HG03135 (cell line): ENCODE data around the gene PKDREJ.

Experiments
- ATAC-seq: cut with Tn5 transposase; IDR thresholded peaks from one replicate; pipeline ENCODE4 v1.9.1; 2021; ENCODE audit warnings: mild to moderate bottlenecking, moderate library complexity; ENCODE audit not compliant: unreplicated experiment

Gene PKDREJ

GRCh38 chr22:46290121-46290842 lies 27.1 kb upstream of the PKDREJ start:
- ATAC-seq: no peak

GRCh38 chr22:46289244-46289891 lies 26.2 kb upstream of the PKDREJ start:
- ATAC-seq: no peak

DNA sequence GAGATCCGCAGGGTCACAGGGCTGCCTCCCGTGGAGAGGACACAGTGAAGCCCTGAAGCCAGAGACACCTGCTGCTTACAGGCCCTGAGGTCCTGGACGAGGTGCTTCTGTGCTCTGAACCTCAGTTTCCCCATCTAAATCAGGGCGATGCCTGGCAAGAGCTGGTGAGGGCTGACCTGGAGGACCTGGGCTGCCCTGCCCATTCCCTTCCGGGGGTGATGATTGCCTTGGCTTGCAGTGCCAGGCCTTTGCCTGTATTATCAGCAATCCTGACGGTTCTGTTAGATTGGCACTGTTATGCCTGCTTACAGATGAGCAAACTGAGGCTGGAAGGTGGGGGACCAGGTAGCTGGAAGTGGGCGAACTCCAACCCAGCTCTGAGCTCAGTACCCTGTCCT lies 25.7 kb upstream of the PKDREJ start:
- ATAC-seq: no peak

GRCh38 chr22:46287873-46288751 lies 25.0 kb upstream of the PKDREJ start:
- ATAC-seq: no peak

GRCh38 chr22:46286941-46287872 lies 24.1 kb upstream of the PKDREJ start:
- no peak for ATAC-seq

DNA sequence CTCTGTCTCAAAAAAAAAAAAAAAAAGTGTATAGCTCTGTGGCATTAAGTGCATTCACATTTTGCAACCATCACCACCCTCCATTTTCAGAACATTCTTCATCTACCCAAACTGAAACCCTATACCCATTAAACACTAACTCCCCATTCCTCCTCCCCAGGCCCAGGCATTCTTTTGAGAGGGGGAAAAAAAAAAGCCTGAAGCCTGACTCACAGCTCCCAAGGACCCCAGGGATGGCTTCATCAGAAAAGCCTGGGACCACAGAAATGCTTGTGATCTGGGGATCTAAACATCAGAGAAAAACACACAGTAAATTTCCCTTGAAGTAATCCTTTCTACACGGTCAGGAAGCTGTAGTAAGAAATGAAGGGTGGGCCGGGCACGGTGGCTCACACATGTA lies 22.9 kb upstream of the PKDREJ start:
- ATAC-seq: no peak

- ATAC-seq: no peak
Observed at GRCh38 chr22:46281866-46282678, 18.9 kb upstream of the PKDREJ start.

DNA sequence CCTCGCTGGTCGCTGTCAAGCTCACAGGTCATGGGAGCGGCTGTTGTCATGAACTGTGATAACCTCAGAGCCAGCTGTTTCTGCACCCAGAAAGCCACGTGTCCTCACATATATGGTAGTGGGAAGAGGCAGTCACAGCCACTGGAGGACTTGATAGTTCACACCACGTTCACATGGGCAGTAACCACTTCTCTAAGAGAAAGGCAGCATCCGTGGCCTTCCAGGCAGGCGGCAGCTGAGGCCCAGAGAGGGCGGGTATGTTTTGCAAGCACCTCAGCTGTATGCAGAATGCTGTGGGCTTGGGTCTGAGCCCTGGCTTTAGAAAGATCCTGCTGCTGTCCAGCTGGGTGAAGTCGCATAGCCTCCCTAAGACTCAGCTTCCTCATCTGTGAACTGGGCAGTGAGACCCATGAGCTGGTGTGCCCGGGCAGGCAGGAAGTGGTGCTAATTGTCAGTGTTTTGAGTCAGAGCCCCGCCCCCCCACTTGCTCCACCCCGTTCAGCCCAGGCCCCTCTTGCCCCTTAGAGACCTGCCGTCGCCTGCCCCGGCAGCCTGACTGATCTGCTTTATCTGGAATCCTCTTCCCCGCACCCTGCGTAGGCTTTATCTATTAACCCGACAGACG lies 18.0 kb upstream of the PKDREJ start:
- ATAC-seq: no peak

DNA sequence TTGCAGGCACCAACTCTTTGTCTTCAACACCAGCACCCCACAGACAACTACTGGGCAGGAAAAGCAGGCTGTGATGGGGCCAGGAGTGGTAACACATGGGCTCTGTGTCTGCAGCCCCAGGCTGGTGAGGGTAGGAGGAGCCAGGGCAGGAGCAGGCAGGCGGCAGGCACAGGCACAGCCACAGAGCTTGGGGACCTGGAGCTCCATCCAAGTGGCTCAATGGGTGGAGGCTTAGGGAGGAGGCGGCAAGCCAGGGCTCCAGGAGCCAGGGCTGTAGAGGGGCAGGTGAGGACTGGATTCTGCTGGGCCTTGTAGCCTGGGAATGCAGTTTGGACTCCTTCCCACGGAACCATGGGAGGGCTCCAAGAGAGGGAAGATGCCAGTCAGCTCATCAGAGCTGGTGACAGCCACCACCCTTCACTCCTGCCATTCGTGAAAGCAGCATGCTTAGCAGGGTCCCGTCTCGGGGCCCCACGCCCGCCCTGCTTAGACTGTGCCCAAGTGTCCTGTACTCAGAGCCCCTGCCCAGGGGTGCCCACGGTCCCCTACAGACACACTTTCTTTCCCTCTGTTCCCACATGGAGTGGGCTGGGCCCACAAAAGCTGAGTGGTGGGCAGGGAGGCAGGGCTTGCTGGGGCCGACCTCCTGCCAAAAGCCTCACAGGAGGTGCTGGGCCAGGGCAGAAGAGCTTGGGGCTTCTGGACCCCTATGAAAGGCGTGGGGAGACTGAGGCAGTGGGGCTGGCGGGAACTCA lies 17.1 kb upstream of the PKDREJ start:
- no peak for ATAC-seq

DNA sequence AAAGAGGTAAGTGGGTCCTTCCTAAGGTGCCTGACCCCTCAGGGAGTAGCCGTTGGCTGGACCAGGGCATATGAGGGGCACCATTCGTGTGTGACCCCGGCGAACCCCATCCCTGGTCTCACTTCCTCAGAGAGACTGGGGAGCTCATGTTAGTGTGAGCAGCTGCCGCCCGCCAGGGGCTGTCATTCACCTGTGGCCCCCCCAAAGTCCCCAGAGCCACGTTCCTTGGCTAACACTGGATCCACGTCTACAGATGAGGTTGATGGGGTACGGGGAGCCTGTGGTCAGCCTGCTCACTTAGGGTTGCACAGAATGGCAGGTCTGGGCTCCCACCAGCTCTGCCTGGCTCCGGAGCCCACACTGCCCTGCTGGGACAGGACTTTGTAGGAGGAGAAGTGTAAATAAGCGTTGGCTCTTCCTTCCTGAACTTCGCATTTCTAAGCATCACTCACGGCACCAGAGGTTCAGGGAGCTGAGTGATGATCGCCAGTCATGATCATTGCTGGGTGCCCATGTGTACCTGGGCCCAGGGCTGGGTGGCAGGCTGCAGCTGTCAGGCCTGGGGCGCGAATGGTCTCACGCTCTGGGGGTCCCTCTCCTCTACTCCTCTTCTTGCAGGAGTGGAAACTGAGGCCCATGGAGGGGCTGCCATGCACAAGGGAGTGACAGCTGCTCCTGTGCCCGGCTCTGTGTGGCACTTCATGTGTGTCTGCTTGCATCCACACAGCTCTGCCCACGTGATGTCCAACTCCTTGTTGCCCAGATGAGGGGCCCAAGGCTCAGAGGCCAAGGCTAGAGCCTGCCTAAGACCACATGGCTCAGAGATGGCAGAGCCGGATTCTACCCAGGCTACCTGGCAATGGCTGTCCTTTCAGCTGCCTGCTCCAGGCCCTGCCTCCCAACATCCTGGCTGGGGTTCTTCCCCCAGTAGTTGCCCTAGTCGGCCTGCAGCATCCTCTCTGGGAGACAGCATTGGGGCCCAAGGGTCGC lies 15.8 kb upstream of the PKDREJ start:
- ATAC-seq: no peak

DNA sequence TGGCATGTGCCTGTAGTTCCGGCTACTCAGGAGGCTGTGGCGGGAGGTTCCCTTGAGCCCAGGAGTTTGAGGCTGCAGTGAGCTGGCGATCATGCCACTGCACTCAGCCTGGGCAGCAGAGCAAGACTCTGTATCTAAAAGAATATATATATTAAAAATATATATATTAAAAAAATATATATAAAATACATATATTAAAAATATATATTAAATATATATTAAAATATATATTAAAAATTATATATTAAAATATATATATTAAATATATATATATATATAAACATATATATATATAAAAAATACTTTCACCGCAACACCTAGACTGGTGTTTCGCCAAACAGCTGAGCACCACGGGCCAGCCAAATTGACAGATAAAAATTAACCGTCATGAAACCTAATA lies 13.4 kb upstream of the PKDREJ start:
- no peak for ATAC-seq

DNA sequence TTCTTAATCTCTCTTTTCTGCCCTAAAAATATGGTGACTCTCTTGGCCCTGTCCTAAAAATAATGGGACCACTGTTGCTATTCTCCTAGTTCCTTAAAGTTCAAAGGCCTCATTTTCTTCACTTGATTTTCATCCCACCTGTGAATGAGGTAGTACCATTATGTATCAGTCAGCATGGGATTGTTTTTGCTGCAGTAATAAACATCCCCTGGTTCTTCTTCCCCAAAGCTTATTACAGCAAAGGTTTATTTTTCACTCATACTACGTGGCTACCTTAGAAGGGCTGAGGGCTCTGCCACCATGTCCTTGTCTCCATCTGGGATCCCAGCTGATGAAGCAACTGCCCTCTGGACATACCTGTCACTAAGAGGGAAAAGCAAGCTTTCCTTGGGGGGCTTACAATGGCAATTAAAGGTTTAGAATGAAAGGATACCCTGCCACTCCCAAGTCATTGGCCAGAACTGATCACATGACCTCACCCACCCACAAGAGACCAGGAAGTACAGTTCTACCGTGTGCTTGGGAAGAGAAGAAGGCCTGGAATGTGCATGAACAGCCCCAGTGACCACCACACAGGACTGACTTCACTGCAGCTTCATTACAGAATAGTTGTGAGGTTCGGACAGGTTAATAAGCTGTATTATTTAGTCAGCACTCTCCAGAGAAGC lies 12.4 kb upstream of the PKDREJ start:
- ATAC-seq: no peak

DNA sequence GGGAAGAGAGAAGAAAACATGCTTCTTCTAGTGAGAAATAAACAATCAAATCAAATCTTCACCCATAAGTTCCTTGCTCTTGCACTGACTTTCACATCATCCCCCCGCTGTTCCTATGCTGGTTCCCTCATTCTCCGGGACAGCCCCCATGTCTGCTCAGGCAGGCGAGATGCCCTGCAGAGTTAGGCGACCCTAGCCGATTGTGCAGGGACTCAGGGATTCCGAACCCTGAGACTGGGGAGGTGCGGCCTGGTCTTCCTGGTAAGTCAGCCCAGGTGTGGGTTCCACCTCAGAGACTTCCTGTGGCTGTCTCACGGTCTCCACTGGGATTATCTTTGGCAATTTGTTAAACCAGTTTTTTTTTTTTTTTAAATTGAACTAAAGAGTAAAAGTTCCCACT lies 11.2 kb upstream of the PKDREJ start:
- no peak for ATAC-seq

DNA sequence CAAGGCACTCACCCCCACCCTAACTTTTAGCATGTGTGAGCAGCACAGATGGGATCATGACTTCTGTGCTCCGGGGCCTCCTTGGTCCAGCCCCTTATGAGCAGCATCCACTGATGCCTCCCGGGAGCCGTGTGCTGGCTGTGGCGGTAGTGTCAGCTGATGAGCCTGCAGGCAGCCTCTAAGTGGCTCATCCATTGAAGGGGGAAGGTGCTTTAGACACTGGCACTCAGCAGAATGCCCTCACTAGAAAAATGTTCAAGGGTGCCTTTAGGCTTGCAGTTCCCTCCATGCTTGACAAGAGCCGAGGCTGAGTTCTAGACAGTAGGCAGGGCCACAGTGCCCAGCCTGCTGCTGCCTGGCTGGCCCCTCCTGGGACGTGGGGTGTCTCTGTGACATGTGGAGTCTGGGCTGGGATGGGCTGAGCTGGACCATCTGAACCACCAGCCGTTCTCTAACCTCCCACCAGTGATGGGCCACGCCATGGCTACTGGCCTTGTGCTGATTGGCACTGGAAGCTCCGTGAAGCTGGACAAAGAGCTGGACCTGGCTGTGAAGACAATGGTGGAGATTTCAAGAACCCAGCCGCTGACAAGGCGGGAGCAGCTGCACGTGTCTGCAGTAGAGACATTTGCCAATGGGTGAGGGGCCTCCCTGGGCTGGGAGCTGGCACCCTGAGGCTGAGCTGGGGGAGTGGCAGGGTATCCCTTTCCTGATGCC lies 10.4 kb upstream of the PKDREJ start:
- no peak for ATAC-seq

DNA sequence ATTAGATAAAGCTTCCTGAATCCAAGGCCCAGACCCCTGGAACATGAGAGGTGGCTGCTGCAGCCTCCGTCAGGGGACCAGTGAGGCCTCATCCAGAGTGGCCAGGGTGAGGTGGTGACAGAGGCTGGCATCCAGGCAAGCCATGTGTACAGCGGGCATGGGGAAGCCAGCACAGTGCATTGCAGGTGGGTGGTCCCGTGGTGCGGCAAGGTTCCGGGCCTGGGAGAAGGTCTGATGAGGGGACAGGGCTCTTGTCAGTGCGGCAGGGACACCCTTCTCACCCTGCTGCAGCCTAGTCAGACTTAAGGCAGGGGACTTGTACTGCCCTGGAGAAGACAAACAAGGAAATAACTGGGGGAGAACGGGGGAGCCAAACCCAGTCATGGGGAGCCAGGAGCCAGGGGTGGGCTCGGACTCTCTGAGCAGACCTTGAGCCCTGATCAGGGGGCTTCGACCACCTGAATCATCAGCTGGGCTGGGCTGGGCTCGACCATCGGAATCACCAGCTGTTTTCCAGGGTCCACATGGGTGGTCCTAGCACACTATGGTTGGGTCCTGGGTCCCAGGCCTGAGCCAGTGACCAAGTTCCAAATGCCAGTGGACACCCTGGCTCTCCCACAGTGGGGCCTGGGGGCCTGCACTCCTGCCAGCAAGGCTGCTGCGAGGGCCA lies 9.8 kb upstream of the PKDREJ start:
- ATAC-seq: no peak

GRCh38 chr22:46272196-46272595 lies 9.1 kb upstream of the PKDREJ start:
- no peak for ATAC-seq
